Stimulated activated CD4-positive, alpha-beta T cell treated with anti-CD3 and anti-CD28 coated beads, Interleukin-15, amount 100 ng/mL, for 48 hours (primary cell): ENCODE data around the gene ARHGAP26.
"Not testable (repeated sequence)": the region's sequence is repeated elsewhere in the genome, so short reads cannot be mapped to it uniquely, and the experiment has no call there.

ENCODE experiments used
- DNase-seq, 2 donors: peaks; one replicate each; pipeline ENCODE4 v3.0.0-alpha.2; 2020; ENCODE audit warnings: low read depth in 2 of 2

Gene ARHGAP26

GRCh38 chr5:143116814-143117213 lies 346.6 kb downstream of the ARHGAP26 start:
- DNase-seq: no peak

GRCh38 chr5:143117821-143118220 lies 347.6 kb downstream of the ARHGAP26 start:
- DNase-seq: no peak

GRCh38 chr5:143118222-143118621 lies 348.0 kb downstream of the ARHGAP26 start:
- DNase-seq: no peak

- not testable (repeated sequence) for DNase-seq
Observed at GRCh38 chr5:143118818-143119217, 348.6 kb downstream of the ARHGAP26 start.

GRCh38 chr5:143119291-143119769 lies 349.2 kb downstream of the ARHGAP26 start:
- no peak for DNase-seq

- DNase-seq: no peak
Observed at GRCh38 chr5:143119881-143120341, 349.7 kb downstream of the ARHGAP26 start.

- DNase-seq: no peak
Observed at GRCh38 chr5:143120460-143121134, 350.4 kb downstream of the ARHGAP26 start.

GRCh38 chr5:143121135-143121475 lies 350.9 kb downstream of the ARHGAP26 start:
- no peak for DNase-seq

- no peak for DNase-seq
Observed at GRCh38 chr5:143124593-143124992, 354.4 kb downstream of the ARHGAP26 start.

GRCh38 chr5:143126174-143127019 lies 356.2 kb downstream of the ARHGAP26 start:
- DNase-seq: no peak

- no peak for DNase-seq
Observed at GRCh38 chr5:143128412-143129071, 358.4 kb downstream of the ARHGAP26 start.

- DNase-seq: no peak
Observed at GRCh38 chr5:143129203-143129602, 359.0 kb downstream of the ARHGAP26 start.

GRCh38 chr5:143129910-143130612 lies 359.9 kb downstream of the ARHGAP26 start:
- DNase-seq: no peak

- no peak for DNase-seq
Observed at GRCh38 chr5:143130613-143131305, 360.6 kb downstream of the ARHGAP26 start.

- no peak for DNase-seq
Observed at GRCh38 chr5:143131972-143132371, 361.8 kb downstream of the ARHGAP26 start.

GRCh38 chr5:143132739-143133138 lies 362.6 kb downstream of the ARHGAP26 start:
- no peak for DNase-seq

- no peak for DNase-seq
Observed at GRCh38 chr5:143133721-143134120, 363.5 kb downstream of the ARHGAP26 start.

GRCh38 chr5:143134269-143134668 lies 364.1 kb downstream of the ARHGAP26 start:
- DNase-seq: no peak

GRCh38 chr5:143134900-143135299 lies 364.7 kb downstream of the ARHGAP26 start:
- no peak for DNase-seq

- DNase-seq: no peak
Observed at GRCh38 chr5:143135832-143136551, 365.8 kb downstream of the ARHGAP26 start.
